Nephron (organoid): ENCODE measurements around the gene PMVK.
"Not testable (repeated sequence)": the region's sequence is repeated elsewhere in the genome, so short reads cannot be mapped to it uniquely, and the experiment has no call there.

Experiments used
- H3K27ac Mint-ChIP-seq, 3 experiments: 2 replicates each; pipeline ENCODE4 v1.8.0; 2020; ENCODE audit warnings: mixed read lengths in 3 of 3, mild to moderate bottlenecking in 2 of 3, moderate library complexity in 1 of 3
- H3K27me3 Mint-ChIP-seq: 2 replicates; pipeline ENCODE4 v1.8.0; 2021; ENCODE audit warnings: low read depth, mild to moderate bottlenecking, moderate library complexity, mixed read lengths
- H3K36me3 Mint-ChIP-seq: 2 replicates; pipeline ENCODE4 v1.8.0; 2020; ENCODE audit warnings: low read depth, mixed read lengths
- H3K4me1 Mint-ChIP-seq: 2 replicates; pipeline ENCODE4 v1.8.0; 2020; ENCODE audit warnings: mixed read lengths
- H3K4me3 Mint-ChIP-seq, 3 experiments: 2 replicates each; pipeline ENCODE4 v1.8.0; 2020; ENCODE audit warnings: mild to moderate bottlenecking in 3 of 3, mixed read lengths in 3 of 3, moderate library complexity in 2 of 3
- H3K9me3 Mint-ChIP-seq: 2 replicates; pipeline ENCODE4 v1.8.0; 2020; ENCODE audit warnings: mixed read lengths
- TF ChIP-seq, protein P1 (sequence below), 3 experiments: fragments of 200-600 bp; sonication (generic); IDR thresholded peaks; one replicate each; pipeline ENCODE4 v1.5.0; 2021; ENCODE audit warnings: antibody characterized with exemption in 3 of 3; ENCODE audit not compliant: unreplicated experiment in 3 of 3

The PMVK gene

DNA sequence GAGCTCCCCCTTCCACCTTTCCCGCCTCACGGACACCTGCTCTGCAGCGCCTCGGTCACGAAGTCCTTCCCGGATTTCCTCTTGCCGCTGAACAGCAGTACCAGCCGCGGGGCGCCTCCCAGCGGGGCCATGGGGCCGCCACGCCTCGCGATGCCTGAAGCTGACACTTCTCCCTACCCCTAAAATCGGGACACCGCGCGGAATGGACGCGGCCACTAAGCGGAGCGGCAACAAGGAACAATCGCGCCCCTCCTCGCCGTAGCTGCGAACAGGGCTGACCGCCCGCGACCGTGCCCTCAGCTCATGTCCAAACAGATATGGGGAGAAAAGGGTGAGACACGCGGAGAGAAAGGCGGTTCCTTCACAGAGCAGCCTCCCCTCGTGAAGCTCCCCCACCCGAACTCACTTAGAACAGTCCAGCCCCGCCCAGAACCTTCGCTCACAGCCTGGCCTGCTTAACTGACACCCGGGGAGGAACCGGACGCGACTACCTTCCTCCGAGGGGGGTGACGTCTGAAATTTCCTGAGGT is at the start of gene PMVK:
Gene PMVK (minus strand): TSS at position 165 of the 530 bp plus-strand sequence. CDS start 34 bp downstream, at position 131.
- H3K27ac Mint-ChIP-seq, result peak within 1 kb of the TSS; percentile 99 to 100 (median 100)
- TF ChIP-seq, protein P1, sequence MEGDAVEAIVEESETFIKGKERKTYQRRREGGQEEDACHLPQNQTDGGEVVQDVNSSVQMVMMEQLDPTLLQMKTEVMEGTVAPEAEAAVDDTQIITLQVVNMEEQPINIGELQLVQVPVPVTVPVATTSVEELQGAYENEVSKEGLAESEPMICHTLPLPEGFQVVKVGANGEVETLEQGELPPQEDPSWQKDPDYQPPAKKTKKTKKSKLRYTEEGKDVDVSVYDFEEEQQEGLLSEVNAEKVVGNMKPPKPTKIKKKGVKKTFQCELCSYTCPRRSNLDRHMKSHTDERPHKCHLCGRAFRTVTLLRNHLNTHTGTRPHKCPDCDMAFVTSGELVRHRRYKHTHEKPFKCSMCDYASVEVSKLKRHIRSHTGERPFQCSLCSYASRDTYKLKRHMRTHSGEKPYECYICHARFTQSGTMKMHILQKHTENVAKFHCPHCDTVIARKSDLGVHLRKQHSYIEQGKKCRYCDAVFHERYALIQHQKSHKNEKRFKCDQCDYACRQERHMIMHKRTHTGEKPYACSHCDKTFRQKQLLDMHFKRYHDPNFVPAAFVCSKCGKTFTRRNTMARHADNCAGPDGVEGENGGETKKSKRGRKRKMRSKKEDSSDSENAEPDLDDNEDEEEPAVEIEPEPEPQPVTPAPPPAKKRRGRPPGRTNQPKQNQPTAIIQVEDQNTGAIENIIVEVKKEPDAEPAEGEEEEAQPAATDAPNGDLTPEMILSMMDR (IDR thresholded peaks at IDR 0.05; ENCODE audit: unreplicated experiment in 3 of 3), result peak in 1 of 3 experiments; percentile 30
- H3K36me3 Mint-ChIP-seq, result no peaks in the 10 kb centered on the region
- peak within 1 kb of the TSS; percentile 87 to 96 (median 92) for H3K4me3 Mint-ChIP-seq
- peaks cover 33% of the 10 kb centered on the region for H3K4me1 Mint-ChIP-seq
- H3K9me3 Mint-ChIP-seq, result no peaks in the 10 kb centered on the region
- no peaks in the 10 kb centered on the region for H3K27me3 Mint-ChIP-seq

DNA sequence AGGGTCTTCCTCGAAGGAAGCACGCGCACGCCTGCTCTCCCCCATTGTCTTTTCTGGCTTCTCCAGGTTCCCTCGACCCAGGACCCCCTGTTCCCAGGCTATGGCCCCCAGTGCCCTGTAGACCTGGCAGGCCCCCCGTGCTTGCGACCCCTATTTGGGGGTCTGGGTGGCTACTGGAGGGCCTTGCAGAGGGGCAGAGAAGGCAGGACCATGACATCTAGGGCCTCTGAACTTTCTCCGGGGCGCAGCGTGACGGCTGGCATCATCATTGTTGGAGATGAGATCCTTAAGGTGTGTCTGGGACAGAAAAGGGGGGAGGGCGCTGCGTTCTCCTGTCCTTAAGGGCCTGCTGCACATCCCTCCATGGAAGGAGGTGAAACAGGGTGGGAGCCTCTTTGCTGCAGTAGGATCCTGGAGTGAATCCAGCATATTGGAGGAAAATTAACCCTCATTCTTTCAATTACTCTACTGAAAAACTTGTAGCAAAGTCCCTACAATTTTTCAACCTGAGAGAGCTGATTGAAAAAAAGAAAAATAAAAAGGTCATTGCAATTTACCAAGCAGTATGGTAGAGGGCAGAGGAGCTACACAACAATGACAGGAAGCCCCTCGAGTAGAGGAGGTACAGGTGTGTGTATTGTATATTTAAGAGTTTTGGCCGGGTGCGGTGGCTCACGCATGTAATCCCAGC is 47.4 kb upstream of the PMVK start:
- H3K36me3 Mint-ChIP-seq, result peaks cover 22% of the 10 kb centered on the region
- TF ChIP-seq, protein P1 (IDR thresholded peaks at IDR 0.05; ENCODE audit: unreplicated experiment in 3 of 3), result no peak
- no peaks in the 10 kb centered on the region for H3K9me3 Mint-ChIP-seq
- no peak overlapping the region for H3K4me3 Mint-ChIP-seq
- peaks cover 6% of the 10 kb centered on the region for H3K4me1 Mint-ChIP-seq
- peak overlapping the region in 2 of 3 experiments; percentile 49 to 65 for H3K27ac Mint-ChIP-seq
- H3K27me3 Mint-ChIP-seq, result no peaks in the 10 kb centered on the region

DNA sequence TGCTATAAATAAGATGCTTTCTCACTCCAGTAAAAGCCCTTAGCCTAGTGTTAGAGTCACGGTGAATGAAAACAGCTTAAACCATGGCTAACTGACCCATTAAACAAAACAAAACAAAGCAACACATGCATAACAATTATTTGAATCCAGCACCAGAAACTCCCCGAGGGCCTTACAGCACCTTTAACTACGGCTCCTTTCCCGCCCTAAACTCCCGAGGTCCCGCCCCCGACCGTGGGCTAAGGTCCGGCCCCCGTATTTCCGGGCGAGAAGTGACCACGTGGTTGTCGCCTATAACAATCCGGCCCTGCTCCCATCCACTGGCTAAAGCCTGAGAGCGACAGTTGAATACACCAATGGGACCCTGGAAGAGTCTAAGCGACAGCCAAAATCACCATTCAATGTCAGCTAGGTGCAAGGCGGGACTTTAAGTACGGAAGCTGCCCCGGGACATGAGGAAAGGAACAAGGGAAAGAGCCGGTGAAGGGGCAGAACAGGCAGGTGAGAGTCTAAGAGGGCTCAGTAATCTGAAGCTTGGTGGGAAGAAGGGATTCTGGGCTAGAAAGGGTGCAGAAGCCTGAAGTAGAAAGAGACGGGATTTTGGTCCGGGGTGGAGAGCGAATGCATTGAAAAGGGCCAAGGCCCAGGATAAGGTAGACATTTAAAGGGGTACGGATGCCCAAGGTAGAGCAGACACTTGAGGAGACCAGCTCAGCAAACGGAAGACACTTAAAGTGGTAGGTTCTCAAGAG is 46.6 kb upstream of the PMVK start, which contains the start of gene FLAD1:
Gene FLAD1 (plus strand): TSS at position 448 of the 752 bp plus-strand sequence. CDS start 351 bp downstream, outside the sequence.
- TF ChIP-seq, protein P1 (IDR thresholded peaks at IDR 0.05; ENCODE audit: unreplicated experiment in 3 of 3), result no peak
- Mint-ChIP-seq H3K27me3 (no peaks in the 10 kb centered on the region), H3K4me3 (no peak within 1 kb of the TSS), H3K27ac (peak within 1 kb of the TSS in 2 of 3 experiments; percentile 49 to 65), H3K9me3 (no peaks in the 10 kb centered on the region), H3K36me3 (peaks cover 15% of the 10 kb centered on the region), H3K4me1 (peaks cover 4% of the 10 kb centered on the region)

DNA sequence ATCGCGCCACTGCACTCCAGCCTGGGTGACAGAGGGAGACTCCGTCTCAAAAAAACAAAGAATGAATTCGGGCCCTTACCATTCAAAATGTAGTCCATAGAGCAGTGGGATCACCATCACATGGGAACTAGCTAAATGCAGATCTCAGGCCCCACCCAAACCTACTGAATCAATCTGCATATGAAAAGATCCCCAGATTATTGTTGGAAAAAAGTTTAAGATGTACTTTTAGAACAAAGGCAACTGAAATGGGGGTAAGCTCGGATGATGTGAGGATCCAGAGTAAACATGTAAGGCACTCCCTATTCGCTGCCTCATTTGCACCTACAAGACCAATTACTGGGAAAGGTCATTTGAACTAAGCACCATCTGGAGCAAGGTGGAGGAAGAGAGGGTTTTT is 45.8 kb upstream of the PMVK start:
- Mint-ChIP-seq H3K9me3 (no peaks in the 10 kb centered on the region), H3K36me3 (peaks cover 15% of the 10 kb centered on the region), H3K4me1 (peaks cover 4% of the 10 kb centered on the region), H3K27me3 (no peaks in the 10 kb centered on the region), H3K4me3 (no peak overlapping the region), H3K27ac (peak overlapping the region in 1 of 3 experiments; percentile 26)
- TF ChIP-seq, protein P1 (IDR thresholded peaks at IDR 0.05; ENCODE audit: unreplicated experiment in 3 of 3), result no peak

DNA sequence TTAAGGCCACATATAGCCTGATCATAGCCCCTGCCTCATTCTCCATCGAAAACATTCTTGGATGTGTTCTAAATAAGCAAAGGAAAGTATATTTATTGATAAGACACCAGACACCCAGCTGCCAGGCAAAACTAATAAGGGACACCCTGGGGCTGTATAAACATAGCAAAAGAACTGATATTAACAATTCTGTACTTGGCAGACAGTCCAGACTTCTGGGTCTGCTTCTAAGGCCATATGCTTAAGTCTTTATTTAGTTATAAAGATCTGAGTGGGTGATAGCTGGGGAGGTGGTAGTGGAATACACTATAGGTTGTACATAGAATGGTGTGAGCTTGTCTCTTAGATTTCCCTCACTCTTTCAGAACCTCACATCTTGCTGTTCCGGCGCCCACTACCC is 41.8 kb upstream of the PMVK start:
- TF ChIP-seq, protein P1 (IDR thresholded peaks at IDR 0.05; ENCODE audit: unreplicated experiment in 3 of 3), result no peak
- Mint-ChIP-seq H3K9me3 (no peaks in the 10 kb centered on the region), H3K4me3 (no peak overlapping the region), H3K4me1 (no peaks in the 10 kb centered on the region), H3K27me3 (no peaks in the 10 kb centered on the region), H3K36me3 (peaks cover 15% of the 10 kb centered on the region), H3K27ac (no peak overlapping the region)

DNA sequence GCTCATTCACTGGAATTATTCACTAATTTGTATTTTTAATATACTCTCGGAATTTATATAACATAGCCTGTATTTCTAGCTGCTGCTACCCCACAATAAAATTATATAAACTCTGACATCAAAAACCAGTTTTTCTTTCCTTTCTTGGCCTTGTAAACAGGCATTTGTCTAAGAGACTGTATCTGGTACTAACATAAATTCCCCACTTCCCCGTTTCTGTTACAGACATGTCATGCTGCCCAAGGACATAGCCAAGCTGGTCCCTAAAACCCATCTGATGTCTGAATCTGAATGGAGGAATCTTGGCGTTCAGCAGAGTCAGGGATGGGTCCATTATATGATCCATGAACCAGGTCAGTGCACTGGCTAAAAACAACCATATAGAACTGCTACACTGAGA is 41.2 kb upstream of the PMVK start:
- Mint-ChIP-seq H3K27ac (peak overlapping the region in 2 of 3 experiments; percentile 49 to 59), H3K4me3 (peak overlapping the region; percentile 43 to 56 (median 54)), H3K36me3 (peaks cover 15% of the 10 kb centered on the region)
- H3K27me3 Mint-ChIP-seq, H3K9me3 Mint-ChIP-seq, H3K4me1 Mint-ChIP-seq: not testable (repeated sequence)
